ENCODE data around the gene DOK7. TPM values are rescaled to one million over a fixed set of nuclear protein-coding genes. Genes with fewer than 3 reads are reported as not detected.

The DOK7 gene, protein sequence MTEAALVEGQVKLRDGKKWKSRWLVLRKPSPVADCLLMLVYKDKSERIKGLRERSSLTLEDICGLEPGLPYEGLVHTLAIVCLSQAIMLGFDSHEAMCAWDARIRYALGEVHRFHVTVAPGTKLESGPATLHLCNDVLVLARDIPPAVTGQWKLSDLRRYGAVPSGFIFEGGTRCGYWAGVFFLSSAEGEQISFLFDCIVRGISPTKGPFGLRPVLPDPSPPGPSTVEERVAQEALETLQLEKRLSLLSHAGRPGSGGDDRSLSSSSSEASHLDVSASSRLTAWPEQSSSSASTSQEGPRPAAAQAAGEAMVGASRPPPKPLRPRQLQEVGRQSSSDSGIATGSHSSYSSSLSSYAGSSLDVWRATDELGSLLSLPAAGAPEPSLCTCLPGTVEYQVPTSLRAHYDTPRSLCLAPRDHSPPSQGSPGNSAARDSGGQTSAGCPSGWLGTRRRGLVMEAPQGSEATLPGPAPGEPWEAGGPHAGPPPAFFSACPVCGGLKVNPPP
- total RNA-seq = not detected in 2 replicates

GRCh38 chr4:3462790-3463415 is at the start of gene DOK7:
Gene DOK7 (plus strand): TSS chr4:3463306. CDS start chr4:3463376, 70 bp downstream.

DNA sequence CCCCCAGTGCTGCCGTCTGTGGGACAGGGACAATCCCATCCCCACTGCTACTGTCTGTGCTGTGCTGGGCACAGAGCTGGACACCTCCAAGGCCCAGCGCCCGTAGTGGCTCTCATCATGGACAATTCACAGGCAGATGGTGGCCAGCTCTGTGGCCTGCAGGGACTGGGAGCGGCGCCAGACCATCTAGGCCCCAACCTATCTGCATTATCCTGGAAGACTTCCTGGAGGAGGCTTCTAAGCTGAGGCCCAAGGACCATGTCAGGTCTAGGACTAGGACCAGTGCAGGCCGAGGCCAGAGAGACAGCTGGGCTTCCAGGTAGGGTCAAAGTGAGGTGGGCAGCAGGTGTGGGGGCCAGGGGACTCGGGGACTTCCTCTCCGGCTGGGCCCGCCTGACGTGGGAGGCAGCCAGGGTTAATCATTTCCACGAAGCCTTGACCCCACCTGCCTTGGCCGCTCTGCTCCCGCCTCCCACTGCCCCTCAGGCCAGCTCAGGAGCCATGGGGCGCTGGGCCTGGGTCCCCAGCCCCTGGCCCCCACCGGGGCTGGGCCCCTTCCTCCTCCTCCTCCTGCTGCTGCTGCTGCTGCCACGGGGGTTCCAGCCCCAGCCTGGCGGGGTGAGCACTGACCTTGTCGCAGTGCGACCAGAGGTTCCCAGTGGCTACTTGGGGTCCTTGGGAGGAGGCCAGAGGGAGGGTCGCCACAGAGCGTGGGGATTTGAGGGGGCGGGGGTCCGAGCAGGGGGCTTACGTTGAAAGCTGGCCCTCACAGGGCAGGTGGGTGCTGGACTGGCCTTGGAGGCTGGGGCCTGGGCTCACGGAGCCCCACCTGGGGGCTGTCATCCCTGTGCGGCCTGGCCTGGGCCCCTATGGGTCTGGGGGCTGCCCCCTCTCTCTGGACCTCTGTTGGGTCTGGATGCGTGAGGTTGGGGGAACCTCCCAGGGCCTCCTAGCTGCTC is 21.3 kb upstream of the DOK7 start, which contains the start of gene HGFAC:
Gene HGFAC, plus strand, starts transcription at position 468 of the 959 bp plus-strand sequence. Its CDS starts 34 bp downstream, at position 502.

GRCh38 chr4:3531879-3532750 is 69.0 kb downstream of the DOK7 start, which contains the start of gene LRPAP1:
Gene LRPAP1 (minus strand): TSS chr4:3532422. CDS start chr4:3532412, 10 bp downstream.

Other genes with a start within 250 kb of the DOK7 start
- gene MSANTD1, start 214.1 kb upstream of the DOK7 start, total RNA-seq = 0.66 and 0.72 TPM in 2 replicates
- gene RGS12, start 170.3 kb upstream of the DOK7 start, total RNA-seq = 11.4 and 20.0 TPM in 2 replicates
- gene HGFAC, start 21.3 kb upstream of the DOK7 start, total RNA-seq = not detected in 2 replicates
- gene LRPAP1, start 69.1 kb downstream of the DOK7 start, total RNA-seq = 64.6 and 136 TPM in 2 replicates